H1 (cell line): ENCODE results near the gene FREM2. TPM values are rescaled to one million over a fixed set of nuclear protein-coding genes. Genes with fewer than 3 reads are reported as not detected.

ENCODE experiments used
- CHD2 ChIP-seq: IDR thresholded peaks from 2 replicates; pipeline ENCODE4 v1.6.1; 2012; ENCODE audit warnings: low read length, improper control_type of control experiment
- GTF2F1 ChIP-seq: IDR thresholded peaks from 2 replicates; pipeline ENCODE4 v1.6.1; 2012; ENCODE audit warnings: low read depth, low read length, improper control_type of control experiment, borderline replicate concordance
- JUN ChIP-seq: IDR thresholded peaks from 2 replicates; pipeline ENCODE4 v1.6.1; 2011; ENCODE audit warnings: low read depth, mild to moderate bottlenecking, improper control_type of control experiment, low read length
- PHF8 ChIP-seq: fragments of 200-600 bp; sonication (generic); conservative IDR thresholded peaks from 2 replicates; pipeline ENCODE4 v1.7.1; 2012; ENCODE audit warnings: low read depth, mild to moderate bottlenecking, inconsistent platforms, low read length, moderate library complexity
- SIN3A ChIP-seq, 2 experiments: IDR thresholded peaks in 1 of 2; conservative IDR thresholded peaks in 1 of 2; 2 replicates each; pipeline ENCODE4 v1.6.1; 2011 to 2012; ENCODE audit warnings: low read length in 2 of 2, improper control_type of control experiment in 1 of 2, low read depth in 1 of 2, mild to moderate bottlenecking in 1 of 2
- SP2 ChIP-seq: IDR thresholded peaks from 2 replicates; pipeline ENCODE4 v1.6.1; 2012; ENCODE audit warnings: mild to moderate bottlenecking, low read length, inconsistent platforms
- SUZ12 ChIP-seq: fragments of 200-600 bp; sonication (generic); IDR thresholded peaks from 2 replicates; pipeline ENCODE4 v1.6.1; 2012; ENCODE audit warnings: mild to moderate bottlenecking, inconsistent platforms, low read length, moderate library complexity, mixed read lengths
- TAF1 ChIP-seq: IDR thresholded peaks from 2 replicates; pipeline ENCODE4 v1.6.1; 2011; ENCODE audit warnings: mild to moderate bottlenecking, low read depth, low read length
- polyA plus RNA-seq, 7 experiments: library from polyadenylated mRNA; depleted of rRNA in 3 of 7; stranded (reverse) in 5 of 7; unstranded in 2 of 7; fragments of >200 nt in 5 of 7; fragments of 200-250 nt in 2 of 7; gene quantifications; 1 replicate in 5 of 7; 2 replicates in 1 of 7; 4 replicates in 1 of 7; pipeline versions ENCODE4 v1.2.1 to v1.2.3, GENCODE V29; 2011 to 2013; ENCODE audit warnings: missing spikeins in 2 of 7, mixed read lengths in 2 of 7
- total RNA-seq: library from RNA; stranded (reverse); fragmentation: NEBNext Ultra II Directional; extraction: Animal tissue kit (Norgen Biotek cat#: 25700); gene quantifications from 2 replicates; pipeline ENCODE4 v1.2.1, GENCODE V29; 2021
- TF ChIP-seq, protein P1 (sequence below): IDR thresholded peaks from 2 replicates; pipeline ENCODE4 v1.6.1; 2012; ENCODE audit warnings: inconsistent platforms
- TF ChIP-seq, protein P2 (sequence below): fragments of 300-600 bp; sonication (generic); IDR thresholded peaks from 2 replicates; pipeline ENCODE4 v1.7.1; 2012; ENCODE audit warnings: low read length, moderate library complexity, mild to moderate bottlenecking, inconsistent platforms; ENCODE audit not compliant: insufficient replicate concordance

Gene FREM2
- total and polyA plus RNA-seq, 2 of the 8 experiments (the other 6 are each of a cell fraction or from before 2014, with no cell fraction given) = 11.6 to 22.8 TPM

DNA sequence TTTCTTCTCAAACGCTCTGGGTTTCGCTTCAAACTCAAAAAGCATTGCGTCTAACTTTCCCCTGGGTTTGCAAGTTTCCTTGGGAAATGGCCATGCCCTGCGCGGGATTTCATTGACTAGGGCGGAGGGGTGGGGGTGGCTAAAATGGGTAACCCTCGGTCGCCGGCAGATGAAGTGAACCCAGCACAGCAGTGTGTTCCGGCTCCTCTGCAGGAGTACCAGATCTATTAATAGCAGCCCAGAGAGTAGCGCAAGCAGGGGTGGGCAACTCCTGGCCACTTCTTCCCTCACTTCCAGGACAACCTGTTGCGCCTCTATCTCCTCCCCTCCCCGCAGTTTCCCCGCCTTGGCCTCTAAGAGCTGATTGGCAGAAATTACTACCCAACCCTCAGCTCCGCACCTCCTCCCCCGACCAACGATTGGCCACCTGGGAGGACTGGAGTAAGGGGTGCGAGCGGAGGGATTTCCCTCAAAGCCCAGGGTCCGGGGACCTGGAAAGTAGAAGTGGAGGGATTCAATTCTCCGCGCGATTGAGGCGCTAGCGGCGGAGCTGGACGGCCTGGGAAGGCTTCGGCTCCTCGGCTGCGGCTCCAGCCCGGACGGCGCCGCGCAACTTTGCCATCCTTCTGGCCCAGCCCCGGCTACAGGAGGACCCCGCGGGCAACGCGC, at the start of gene FREM2 (continued):
- TF ChIP-seq PHF8 = peak; percentile 75
- no peak for TF ChIP-seq JUN
- TF ChIP-seq, protein P1, sequence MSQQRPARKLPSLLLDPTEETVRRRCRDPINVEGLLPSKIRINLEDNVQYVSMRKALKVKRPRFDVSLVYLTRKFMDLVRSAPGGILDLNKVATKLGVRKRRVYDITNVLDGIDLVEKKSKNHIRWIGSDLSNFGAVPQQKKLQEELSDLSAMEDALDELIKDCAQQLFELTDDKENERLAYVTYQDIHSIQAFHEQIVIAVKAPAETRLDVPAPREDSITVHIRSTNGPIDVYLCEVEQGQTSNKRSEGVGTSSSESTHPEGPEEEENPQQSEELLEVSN = peak; percentile 10; the same call in 1 of the 2 replicates
- TF ChIP-seq CHD2 = peak; percentile 92
- no peak for TF ChIP-seq SUZ12
- TF ChIP-seq, protein P2, sequence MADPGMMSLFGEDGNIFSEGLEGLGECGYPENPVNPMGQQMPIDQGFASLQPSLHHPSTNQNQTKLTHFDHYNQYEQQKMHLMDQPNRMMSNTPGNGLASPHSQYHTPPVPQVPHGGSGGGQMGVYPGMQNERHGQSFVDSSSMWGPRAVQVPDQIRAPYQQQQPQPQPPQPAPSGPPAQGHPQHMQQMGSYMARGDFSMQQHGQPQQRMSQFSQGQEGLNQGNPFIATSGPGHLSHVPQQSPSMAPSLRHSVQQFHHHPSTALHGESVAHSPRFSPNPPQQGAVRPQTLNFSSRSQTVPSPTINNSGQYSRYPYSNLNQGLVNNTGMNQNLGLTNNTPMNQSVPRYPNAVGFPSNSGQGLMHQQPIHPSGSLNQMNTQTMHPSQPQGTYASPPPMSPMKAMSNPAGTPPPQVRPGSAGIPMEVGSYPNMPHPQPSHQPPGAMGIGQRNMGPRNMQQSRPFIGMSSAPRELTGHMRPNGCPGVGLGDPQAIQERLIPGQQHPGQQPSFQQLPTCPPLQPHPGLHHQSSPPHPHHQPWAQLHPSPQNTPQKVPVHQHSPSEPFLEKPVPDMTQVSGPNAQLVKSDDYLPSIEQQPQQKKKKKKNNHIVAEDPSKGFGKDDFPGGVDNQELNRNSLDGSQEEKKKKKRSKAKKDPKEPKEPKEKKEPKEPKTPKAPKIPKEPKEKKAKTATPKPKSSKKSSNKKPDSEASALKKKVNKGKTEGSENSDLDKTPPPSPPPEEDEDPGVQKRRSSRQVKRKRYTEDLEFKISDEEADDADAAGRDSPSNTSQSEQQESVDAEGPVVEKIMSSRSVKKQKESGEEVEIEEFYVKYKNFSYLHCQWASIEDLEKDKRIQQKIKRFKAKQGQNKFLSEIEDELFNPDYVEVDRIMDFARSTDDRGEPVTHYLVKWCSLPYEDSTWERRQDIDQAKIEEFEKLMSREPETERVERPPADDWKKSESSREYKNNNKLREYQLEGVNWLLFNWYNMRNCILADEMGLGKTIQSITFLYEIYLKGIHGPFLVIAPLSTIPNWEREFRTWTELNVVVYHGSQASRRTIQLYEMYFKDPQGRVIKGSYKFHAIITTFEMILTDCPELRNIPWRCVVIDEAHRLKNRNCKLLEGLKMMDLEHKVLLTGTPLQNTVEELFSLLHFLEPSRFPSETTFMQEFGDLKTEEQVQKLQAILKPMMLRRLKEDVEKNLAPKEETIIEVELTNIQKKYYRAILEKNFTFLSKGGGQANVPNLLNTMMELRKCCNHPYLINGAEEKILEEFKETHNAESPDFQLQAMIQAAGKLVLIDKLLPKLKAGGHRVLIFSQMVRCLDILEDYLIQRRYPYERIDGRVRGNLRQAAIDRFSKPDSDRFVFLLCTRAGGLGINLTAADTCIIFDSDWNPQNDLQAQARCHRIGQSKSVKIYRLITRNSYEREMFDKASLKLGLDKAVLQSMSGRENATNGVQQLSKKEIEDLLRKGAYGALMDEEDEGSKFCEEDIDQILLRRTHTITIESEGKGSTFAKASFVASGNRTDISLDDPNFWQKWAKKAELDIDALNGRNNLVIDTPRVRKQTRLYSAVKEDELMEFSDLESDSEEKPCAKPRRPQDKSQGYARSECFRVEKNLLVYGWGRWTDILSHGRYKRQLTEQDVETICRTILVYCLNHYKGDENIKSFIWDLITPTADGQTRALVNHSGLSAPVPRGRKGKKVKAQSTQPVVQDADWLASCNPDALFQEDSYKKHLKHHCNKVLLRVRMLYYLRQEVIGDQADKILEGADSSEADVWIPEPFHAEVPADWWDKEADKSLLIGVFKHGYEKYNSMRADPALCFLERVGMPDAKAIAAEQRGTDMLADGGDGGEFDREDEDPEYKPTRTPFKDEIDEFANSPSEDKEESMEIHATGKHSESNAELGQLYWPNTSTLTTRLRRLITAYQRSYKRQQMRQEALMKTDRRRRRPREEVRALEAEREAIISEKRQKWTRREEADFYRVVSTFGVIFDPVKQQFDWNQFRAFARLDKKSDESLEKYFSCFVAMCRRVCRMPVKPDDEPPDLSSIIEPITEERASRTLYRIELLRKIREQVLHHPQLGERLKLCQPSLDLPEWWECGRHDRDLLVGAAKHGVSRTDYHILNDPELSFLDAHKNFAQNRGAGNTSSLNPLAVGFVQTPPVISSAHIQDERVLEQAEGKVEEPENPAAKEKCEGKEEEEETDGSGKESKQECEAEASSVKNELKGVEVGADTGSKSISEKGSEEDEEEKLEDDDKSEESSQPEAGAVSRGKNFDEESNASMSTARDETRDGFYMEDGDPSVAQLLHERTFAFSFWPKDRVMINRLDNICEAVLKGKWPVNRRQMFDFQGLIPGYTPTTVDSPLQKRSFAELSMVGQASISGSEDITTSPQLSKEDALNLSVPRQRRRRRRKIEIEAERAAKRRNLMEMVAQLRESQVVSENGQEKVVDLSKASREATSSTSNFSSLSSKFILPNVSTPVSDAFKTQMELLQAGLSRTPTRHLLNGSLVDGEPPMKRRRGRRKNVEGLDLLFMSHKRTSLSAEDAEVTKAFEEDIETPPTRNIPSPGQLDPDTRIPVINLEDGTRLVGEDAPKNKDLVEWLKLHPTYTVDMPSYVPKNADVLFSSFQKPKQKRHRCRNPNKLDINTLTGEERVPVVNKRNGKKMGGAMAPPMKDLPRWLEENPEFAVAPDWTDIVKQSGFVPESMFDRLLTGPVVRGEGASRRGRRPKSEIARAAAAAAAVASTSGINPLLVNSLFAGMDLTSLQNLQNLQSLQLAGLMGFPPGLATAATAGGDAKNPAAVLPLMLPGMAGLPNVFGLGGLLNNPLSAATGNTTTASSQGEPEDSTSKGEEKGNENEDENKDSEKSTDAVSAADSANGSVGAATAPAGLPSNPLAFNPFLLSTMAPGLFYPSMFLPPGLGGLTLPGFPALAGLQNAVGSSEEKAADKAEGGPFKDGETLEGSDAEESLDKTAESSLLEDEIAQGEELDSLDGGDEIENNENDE = peak; percentile 65
- peak; percentile 67 for TF ChIP-seq SP2
- TF ChIP-seq GTF2F1 = no peak
- peak; percentile 94 for TF ChIP-seq TAF1
- peak in 1 of 2 experiments; percentile 63; a peak in 1 of 4 replicates for TF ChIP-seq SIN3A (conservative IDR thresholded peaks at IDR 0.05 in 1 of 2, IDR thresholded peaks at IDR 0.05 in 1 of 2; ENCODE audit: low read depth in 1 of 2, low read length in 2 of 2)
